Measurements from ENCODE around the gene RALBP1.

RALBP1 gene

GRCh38 chr18:9507565-9508088 is 32.3 kb downstream of the RALBP1 start:
- Histone ChIP-seq H4K20me1 (ENCODE audit: insufficient read depth, low read length, poor library complexity, severe bottlenecking) (peaks cover 32% of the 10 kb centered on the region), H3K36me3 (ENCODE audit: insufficient read depth, low read length) (0 out of 2 replicates have a peak, but pooled peaks cover under 1% of the 10 kb centered on the region), H3K4me3 (ENCODE audit: low read length, poor library complexity, severe bottlenecking) (no peak overlapping the region), H3K9me3 (ENCODE audit: insufficient read depth, low read depth, low read length) (0 out of 2 replicates have a peak, but pooled peaks cover 3% of the 10 kb centered on the region), H3K4me2 (ENCODE audit: low read depth, low read length, poor library complexity, severe bottlenecking) (no peak overlapping the region), H3K9ac (ENCODE audit: low read depth, low read length, poor library complexity, severe bottlenecking) (no peak overlapping the region), H3K4me1 (ENCODE audit: insufficient read depth, low read length, poor library complexity, severe bottlenecking) (peaks cover 5% of the 10 kb centered on the region), H3F3A (ENCODE audit: low read depth) (no peaks in the 10 kb centered on the region), H3K27me3 (ENCODE audit: insufficient read depth, low read length, poor library complexity, severe bottlenecking) (no peaks in the 10 kb centered on the region), H2AFZ (ENCODE audit: low read length) (no peak overlapping the region), H3K79me2 (ENCODE audit: insufficient read depth, low read length) (peaks cover 89% of the 10 kb centered on the region), H3K9me2 (replicated peaks; ENCODE audit: low read depth, low read length) (no peaks in the 10 kb centered on the region)
- TF ChIP-seq EZH2phosphoT487 (IDR thresholded peaks at IDR 0.05; ENCODE audit: borderline replicate concordance) (no peak), CTCF (conservative IDR thresholded peaks at IDR 0.05; ENCODE audit: low read length) (no peak)

GRCh38 chr18:9508446-9509025 is 33.2 kb downstream of the RALBP1 start:
- no peaks in the 10 kb centered on the region for H3K9me2 ChIP-seq (replicated peaks; ENCODE audit: low read depth, low read length)
- H3K79me2 ChIP-seq (ENCODE audit: insufficient read depth, low read length) = peaks cover 90% of the 10 kb centered on the region
- H3K4me3 ChIP-seq (ENCODE audit: low read length, poor library complexity, severe bottlenecking) = no peak overlapping the region
- H4K20me1 ChIP-seq (ENCODE audit: insufficient read depth, low read length, poor library complexity, severe bottlenecking) = peaks cover 32% of the 10 kb centered on the region
- no peaks in the 10 kb centered on the region for H3F3A ChIP-seq (ENCODE audit: low read depth)
- no peaks in the 10 kb centered on the region for H3K27me3 ChIP-seq (ENCODE audit: insufficient read depth, low read length, poor library complexity, severe bottlenecking)
- peaks cover 5% of the 10 kb centered on the region for H3K4me1 ChIP-seq (ENCODE audit: insufficient read depth, low read length, poor library complexity, severe bottlenecking)
- no peak overlapping the region for H3K4me2 ChIP-seq (ENCODE audit: low read depth, low read length, poor library complexity, severe bottlenecking)
- H3K9me3 ChIP-seq (ENCODE audit: insufficient read depth, low read depth, low read length) = 0 out of 2 replicates have a peak, but pooled peaks cover 2% of the 10 kb centered on the region
- H2AFZ ChIP-seq (ENCODE audit: low read length) = no peak overlapping the region
- H3K36me3 ChIP-seq (ENCODE audit: insufficient read depth, low read length) = peaks cover 6% of the 10 kb centered on the region; the same call in 1 of the 2 replicates
- TF ChIP-seq CTCF (conservative IDR thresholded peaks at IDR 0.05; ENCODE audit: low read length) = no peak
- no peak for TF ChIP-seq EZH2phosphoT487 (IDR thresholded peaks at IDR 0.05; ENCODE audit: borderline replicate concordance)
- H3K9ac ChIP-seq (ENCODE audit: low read depth, low read length, poor library complexity, severe bottlenecking) = no peak overlapping the region

GRCh38 chr18:9513971-9514512 is 38.7 kb downstream of the RALBP1 start:
- Histone ChIP-seq H3K4me3 (ENCODE audit: low read length, poor library complexity, severe bottlenecking) (no peak overlapping the region), H3K4me1 (ENCODE audit: insufficient read depth, low read length, poor library complexity, severe bottlenecking) (no peaks in the 10 kb centered on the region), H3K9me3 (ENCODE audit: insufficient read depth, low read depth, low read length) (no peaks in the 10 kb centered on the region), H3K27me3 (ENCODE audit: insufficient read depth, low read length, poor library complexity, severe bottlenecking) (no peaks in the 10 kb centered on the region), H3K4me2 (ENCODE audit: low read depth, low read length, poor library complexity, severe bottlenecking) (no peak overlapping the region), H3F3A (ENCODE audit: low read depth) (no peaks in the 10 kb centered on the region), H3K79me2 (ENCODE audit: insufficient read depth, low read length) (peaks cover 44% of the 10 kb centered on the region), H4K20me1 (ENCODE audit: insufficient read depth, low read length, poor library complexity, severe bottlenecking) (peaks cover 20% of the 10 kb centered on the region), H3K9ac (ENCODE audit: low read depth, low read length, poor library complexity, severe bottlenecking) (no peak overlapping the region), H2AFZ (ENCODE audit: low read length) (no peak overlapping the region), H3K9me2 (replicated peaks; ENCODE audit: low read depth, low read length) (no peaks in the 10 kb centered on the region), H3K36me3 (ENCODE audit: insufficient read depth, low read length) (peaks cover 35% of the 10 kb centered on the region; the same call in 1 of the 2 replicates)
- no peak for TF ChIP-seq EZH2phosphoT487 (IDR thresholded peaks at IDR 0.05; ENCODE audit: borderline replicate concordance)
- TF ChIP-seq CTCF (conservative IDR thresholded peaks at IDR 0.05; ENCODE audit: low read length) = no peak

Data from Loucy (cell line).